Inflammatory macrophage treated with lipopolysaccharide for 4 hours (primary cell): ENCODE results near the gene TUBGCP5.
"Not testable (repeated sequence)": the region's sequence is repeated elsewhere in the genome, so short reads cannot be mapped to it uniquely, and the experiment has no call there.

Source experiments
- DNase-seq: peaks from one replicate; pipeline ENCODE4 v3.0.0-alpha.2; 2020

TUBGCP5 gene

DNA sequence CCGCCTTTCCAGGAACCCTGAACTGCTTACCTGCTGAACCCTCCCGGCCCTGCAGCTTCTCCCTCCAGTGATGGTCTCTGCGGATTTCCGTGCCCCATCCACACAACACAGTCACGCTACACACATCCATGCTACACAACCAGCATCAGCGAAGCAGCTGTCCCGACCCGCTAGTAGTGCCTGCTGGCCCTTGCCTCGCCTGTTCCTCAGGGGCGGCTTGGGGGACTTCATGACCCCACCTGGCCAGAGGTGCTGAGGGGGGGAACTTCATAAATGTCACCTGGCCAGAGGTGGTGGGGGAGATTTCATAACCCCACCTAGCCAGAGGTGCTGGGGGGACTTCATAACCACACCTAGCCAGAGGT, 530 bp upstream of the TUBGCP5 start:
- no peak for DNase-seq

DNA sequence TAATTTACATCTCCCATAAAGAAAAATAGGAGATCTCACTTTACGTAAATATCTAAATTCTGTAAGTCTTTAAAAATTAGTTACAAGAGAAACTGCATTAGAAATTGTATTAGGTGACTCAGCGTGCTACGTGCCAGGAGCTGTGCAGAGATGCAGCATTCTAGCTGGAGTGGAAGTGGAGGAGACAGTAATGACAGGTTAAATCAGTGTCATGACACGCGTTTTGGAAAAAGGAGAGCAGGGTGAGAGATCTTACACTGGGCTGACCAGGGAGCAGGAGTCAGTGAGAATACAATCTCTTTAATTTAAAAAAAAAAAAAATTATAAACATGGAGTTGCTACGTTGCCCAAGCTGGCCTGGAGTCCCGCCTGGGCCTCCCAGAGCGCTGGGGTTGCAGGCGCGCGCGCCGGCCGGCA, 635 bp downstream of the TUBGCP5 start:
- peak; percentile 26 for DNase-seq

- peak; percentile 53 for DNase-seq
Observed at GRCh38 chr15:23035964-23036566, 3.3 kb downstream of the TUBGCP5 start.

DNA sequence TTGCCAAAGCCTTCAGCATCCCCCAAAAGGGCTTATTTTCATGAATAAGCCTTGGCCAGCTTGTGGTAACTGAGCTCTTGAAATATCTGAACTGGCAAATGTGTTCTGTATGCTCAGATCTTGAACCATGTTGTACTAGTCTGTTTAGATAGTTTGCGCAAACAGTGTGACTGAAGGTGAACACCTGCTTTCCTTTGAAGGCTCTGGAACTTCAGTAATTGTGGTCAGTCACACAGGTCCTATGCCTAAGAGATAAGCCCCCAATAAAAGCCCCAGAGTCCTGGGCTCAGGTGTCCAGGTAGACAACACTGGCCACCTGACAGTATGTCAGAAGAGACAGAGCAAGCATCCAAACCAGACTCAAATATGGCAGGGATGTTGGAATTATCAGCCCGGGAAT, 5.4 kb downstream of the TUBGCP5 start:
- no peak for DNase-seq

DNA sequence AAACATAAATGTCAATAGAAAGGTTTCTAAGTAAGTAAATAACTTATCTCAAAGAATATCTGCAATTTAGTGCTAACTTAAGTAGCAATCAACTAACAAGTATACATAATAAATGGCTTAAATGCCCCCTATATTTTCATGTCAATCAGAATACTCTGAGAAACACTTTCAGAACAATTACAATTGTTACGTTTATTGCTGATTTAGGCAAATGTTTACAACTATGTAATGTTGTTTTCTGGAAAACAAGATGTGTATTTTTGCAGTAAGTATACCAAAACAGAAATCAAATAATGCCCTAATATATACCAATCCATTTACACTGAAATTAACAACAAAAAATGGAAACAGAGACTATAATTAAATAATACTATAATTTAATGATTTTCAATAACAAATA, 13.2 kb downstream of the TUBGCP5 start:
- no peak for DNase-seq

DNA sequence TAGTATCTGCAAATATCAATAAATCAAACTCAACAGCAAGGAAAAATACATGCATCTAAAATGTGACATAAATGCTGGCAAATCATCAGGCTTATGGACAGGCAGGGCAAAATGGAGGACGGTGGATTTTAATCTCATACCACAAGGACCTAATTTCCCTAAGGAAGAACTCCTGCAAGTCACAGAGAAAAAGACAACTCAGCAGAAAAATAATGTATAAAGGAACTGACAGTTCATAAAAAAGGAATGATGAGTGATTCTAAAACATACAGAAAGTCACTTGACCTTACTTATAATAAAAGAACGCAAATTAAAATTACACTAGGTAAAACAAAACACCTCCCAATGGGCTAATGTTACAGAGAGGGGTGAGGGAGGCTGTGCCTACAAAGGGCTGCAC, 17.2 kb downstream of the TUBGCP5 start:
- no peak for DNase-seq

DNA sequence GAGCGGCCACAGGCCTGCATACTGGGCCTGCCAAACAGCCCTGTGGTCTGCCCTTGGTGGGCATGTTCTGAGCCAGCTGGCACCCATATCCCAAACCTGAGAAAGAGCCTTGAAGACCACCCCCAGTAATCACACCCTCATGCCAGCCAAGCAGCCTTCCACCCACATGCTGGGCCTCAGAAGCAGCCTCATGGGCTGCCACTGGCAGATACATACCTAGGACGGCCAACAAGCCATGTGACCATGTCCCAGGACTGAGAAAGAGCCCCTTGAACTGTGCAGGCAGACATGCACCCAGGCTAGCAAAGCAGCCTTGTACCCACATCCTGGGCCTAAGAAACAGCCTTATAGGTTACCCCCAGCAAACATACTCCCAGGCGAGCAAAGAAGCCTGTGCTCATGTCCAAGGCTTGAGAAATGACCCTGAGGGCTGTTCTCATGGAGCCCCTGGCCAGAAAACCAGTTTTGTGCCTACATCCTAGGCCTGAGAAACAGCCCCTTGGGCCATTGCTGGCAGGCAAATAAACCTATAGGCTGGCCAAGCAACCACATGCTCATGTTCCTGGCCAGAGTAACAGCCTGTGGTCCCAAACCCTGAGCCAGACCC, 24.9 kb downstream of the TUBGCP5 start:
- DNase-seq = no peak

DNA sequence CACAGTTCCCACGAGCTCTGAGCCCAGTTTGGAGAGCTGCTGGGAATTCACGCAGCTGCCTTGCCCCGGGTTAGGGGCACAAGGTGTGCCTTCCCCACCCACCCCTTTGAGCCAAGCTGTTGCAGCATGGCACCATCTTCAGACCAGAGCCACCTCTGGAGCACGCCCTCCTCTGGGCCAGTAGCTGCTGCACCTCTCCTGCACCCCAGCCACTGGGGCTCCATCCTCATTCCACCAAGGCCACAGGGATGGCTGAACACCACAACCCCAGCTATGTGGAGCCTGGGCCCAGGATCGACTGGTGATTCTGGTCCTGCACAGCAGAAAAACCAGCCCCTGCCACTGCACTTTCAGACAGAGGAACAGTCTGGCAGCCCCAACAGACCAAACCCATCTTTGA, 25.7 kb downstream of the TUBGCP5 start:
- no peak for DNase-seq

DNA sequence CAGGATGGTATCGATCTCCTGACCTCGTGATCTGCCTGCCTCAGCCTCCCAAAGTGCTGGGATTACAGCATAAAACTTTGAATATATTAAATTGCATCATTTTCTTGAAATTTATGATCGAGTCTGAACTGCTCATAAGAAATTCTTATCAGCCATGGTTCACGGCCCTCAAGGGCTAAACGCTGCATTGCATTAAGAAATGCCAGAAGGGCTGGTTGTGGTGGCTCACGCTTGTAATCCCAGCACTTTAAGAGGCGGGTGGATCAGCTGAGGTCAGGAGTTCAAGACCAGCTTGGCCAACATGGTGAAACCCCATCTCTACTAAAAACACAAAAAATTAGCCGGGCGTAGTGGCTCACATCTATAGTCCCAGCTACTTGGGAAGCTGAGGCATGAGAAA, 26.8 kb downstream of the TUBGCP5 start:
- not testable (repeated sequence) for DNase-seq

DNA sequence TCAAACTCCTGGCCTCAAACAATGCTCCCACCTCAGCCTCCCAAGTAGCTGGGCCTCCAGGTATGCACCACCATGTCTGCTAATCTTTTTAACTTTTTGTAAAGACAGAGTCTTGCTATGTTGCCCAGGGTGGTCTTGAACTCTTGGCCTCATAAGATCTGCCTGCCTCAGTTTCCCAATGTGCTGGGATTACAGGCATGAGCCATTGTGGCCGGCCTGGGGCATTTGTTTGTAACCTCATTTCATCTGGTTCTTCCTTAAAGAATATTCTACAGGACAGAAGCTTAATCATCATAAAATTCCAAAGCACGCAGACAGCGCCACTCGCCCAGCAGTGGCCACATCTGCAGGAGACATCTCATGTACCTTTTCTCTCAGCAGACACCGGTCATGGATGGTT, 35.6 kb downstream of the TUBGCP5 start:
- DNase-seq = no peak

DNA sequence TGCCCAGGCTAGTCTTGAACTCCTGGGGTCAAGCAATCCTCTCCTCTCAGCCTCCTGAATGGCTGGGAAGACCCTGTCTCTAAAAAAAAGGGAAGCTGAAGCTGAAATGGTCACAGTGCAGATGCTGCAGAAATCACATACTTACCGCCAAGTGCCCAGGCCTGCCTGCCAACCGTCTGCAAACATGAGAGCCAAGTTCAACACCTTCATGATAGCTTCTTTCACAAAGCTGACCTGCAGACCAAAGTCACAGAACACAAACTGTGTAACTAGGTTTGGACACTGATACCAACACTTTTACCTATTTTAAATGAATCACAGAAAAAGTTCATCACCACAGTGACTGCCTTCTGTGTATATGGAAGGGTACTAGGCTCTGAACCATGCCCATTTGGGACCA, 36.4 kb downstream of the TUBGCP5 start:
- DNase-seq = no peak

GRCh38 chr15:22995795-22996194, 43.6 kb downstream of the TUBGCP5 start:
- DNase-seq = no peak

DNA sequence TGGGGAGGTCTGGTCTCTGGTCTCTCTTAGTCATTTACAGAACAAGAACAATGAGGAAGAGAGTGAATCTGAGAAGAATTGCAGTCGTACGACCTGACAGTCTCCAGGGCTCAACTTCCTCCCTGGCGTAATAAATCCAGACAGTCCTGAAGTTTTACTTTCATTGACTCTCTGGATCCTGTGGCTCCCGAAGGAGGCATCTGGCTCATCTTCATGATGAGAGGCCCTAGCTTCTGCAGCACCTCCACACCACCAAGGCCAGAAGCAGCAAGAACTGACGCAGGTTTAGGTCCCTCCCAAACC, 47.4 kb downstream of the TUBGCP5 start:
- peak; percentile 40 for DNase-seq

DNA sequence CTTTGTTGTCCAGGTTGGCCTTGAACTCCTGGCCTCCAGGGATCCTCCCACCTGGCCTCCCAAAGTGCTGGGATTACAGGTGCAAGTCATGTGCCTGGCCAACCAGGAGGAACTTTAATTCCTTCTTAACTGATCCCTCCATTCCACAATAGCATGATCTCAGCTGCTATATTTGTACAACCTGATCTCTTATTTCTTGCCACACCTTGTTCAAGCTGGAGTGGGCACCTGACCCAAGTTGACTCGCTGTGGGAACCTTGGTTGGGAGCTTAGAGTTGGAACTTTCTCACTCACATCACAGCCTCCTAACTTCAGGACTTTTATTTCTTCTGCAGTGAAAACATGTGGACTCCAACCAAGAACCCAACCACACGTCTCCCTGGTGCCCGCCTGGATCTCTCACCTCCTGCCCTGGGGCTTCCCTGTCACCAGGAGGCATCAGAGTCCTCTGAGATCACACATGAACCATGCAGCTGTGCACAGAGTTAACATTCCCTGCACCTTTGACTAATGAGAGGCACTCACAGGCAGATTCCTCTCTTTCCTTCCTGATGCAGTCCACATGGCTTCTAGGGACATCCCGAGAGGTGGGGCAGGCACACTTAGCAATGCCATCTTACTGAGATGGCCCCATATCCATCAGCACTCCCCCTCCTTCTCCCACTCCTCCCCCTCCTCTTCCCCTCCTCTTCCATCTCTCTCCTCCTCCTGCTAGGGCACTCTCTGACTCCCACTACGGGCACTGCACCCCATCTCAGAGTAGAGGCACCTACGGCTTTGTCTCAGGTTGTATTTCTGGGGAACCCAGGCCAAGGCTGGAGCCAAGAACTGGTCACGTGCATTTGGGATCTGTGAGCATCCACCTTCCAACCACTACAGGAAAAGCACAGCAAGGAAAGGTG, 49.5 kb downstream of the TUBGCP5 start:
- DNase-seq = no peak

GRCh38 chr15:22988811-22989210, 50.6 kb downstream of the TUBGCP5 start:
- DNase-seq = no peak

GRCh38 chr15:22981931-22982330, 57.4 kb downstream of the TUBGCP5 start:
- not testable (repeated sequence) for DNase-seq

- no peak for DNase-seq
Observed at GRCh38 chr15:22981051-22981840, 58.1 kb downstream of the TUBGCP5 start.

- DNase-seq = peak; percentile 82
Observed at GRCh38 chr15:22980189-22981050, 58.9 kb downstream of the TUBGCP5 start, which contains the start of gene CYFIP1. CYFIP1 (minus strand) TSS chr15:22980368; CDS start chr15:22947285, 33,083 bp downstream.

GRCh38 chr15:22979238-22980188, 59.9 kb downstream of the TUBGCP5 start:
- peak; percentile 45 for DNase-seq

- no peak for DNase-seq
Observed at GRCh38 chr15:22978691-22979237, 60.6 kb downstream of the TUBGCP5 start.

GRCh38 chr15:22974745-22975144, 64.6 kb downstream of the TUBGCP5 start:
- DNase-seq = peak; percentile 91
